WERI-Rb-1 (cell line): ENCODE results near the gene BICDL1.
A peak's percentile ranks its signal among the peaks of the same experiment; 100 is the strongest.

Experiments
- DNase-seq: peaks from one replicate; pipeline ENCODE4 v3.0.0-alpha.2; 2020
- H3K27ac ChIP-seq: fragments of 250-450 bp; sonication (Bioruptor Pico); 2 replicates; pipeline ENCODE4 v1.5.1; 2020; ENCODE audit warnings: mild to moderate bottlenecking, moderate library complexity
- H3K27me3 ChIP-seq: fragments of 250-450 bp; sonication (Bioruptor Pico); 2 replicates; pipeline ENCODE4 v1.5.1; 2021; ENCODE audit warnings: mild to moderate bottlenecking, low read depth, moderate library complexity; ENCODE audit not compliant: insufficient read depth, severe bottlenecking
- H3K36me3 ChIP-seq: fragments of 250-450 bp; sonication (Bioruptor Pico); 2 replicates; pipeline ENCODE4 v1.5.1; 2020; ENCODE audit warnings: mild to moderate bottlenecking, moderate library complexity
- H3K4me3 ChIP-seq: 2 replicates; pipeline ENCODE4 v1.5.1; 2011; ENCODE audit warnings: low read depth, mild to moderate bottlenecking, control low read depth, low read length
- H3K9me3 ChIP-seq: fragments of 250-450 bp; sonication (Bioruptor Pico); 2 replicates; pipeline ENCODE4 v1.5.1; 2021; ENCODE audit warnings: mild to moderate bottlenecking, moderate library complexity; ENCODE audit not compliant: severe bottlenecking
- CTCF ChIP-seq: IDR thresholded peaks from 2 replicates; pipeline ENCODE4 v1.5.1; 2011; ENCODE audit warnings: low read depth, mild to moderate bottlenecking, control low read depth, inconsistent platforms, low read length

Gene BICDL1

DNA sequence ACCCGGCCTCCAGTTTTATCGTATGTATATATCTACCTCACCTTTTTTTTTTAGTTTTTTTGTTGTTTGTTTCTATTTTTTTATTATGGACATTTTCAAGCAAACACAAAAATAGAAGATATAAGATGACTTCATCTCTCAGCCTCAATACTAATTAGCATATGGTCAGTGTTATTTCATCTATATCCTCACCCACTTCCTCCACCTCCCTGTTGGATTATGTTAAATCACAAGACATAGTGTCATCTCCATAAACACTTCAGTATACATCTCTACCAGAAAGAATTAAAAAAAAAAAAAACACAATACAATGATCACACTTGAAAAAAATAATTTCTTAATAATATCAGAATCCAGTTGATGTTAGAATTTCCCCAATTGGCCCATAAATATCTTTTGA is 92.6 kb downstream of the BICDL1 start:
- Histone ChIP-seq H3K27me3 (no peaks in the 10 kb centered on the region), H3K4me3 (no peak overlapping the region), H3K27ac (no peak overlapping the region), H3K36me3 (peaks cover 28% of the 10 kb centered on the region), H3K9me3 (no peaks in the 10 kb centered on the region)
- no peak for DNase-seq
- no peak for TF ChIP-seq CTCF

- H3K27ac ChIP-seq = peak overlapping the region; percentile 35
- no peak for TF ChIP-seq CTCF
- no peaks in the 10 kb centered on the region for H3K9me3 ChIP-seq
- no peaks in the 10 kb centered on the region for H3K27me3 ChIP-seq
- DNase-seq = no peak
- H3K36me3 ChIP-seq = peaks cover 31% of the 10 kb centered on the region
- no peak overlapping the region for H3K4me3 ChIP-seq
Observed at GRCh38 chr12:120085920-120086645, 97.0 kb downstream of the BICDL1 start.

DNA sequence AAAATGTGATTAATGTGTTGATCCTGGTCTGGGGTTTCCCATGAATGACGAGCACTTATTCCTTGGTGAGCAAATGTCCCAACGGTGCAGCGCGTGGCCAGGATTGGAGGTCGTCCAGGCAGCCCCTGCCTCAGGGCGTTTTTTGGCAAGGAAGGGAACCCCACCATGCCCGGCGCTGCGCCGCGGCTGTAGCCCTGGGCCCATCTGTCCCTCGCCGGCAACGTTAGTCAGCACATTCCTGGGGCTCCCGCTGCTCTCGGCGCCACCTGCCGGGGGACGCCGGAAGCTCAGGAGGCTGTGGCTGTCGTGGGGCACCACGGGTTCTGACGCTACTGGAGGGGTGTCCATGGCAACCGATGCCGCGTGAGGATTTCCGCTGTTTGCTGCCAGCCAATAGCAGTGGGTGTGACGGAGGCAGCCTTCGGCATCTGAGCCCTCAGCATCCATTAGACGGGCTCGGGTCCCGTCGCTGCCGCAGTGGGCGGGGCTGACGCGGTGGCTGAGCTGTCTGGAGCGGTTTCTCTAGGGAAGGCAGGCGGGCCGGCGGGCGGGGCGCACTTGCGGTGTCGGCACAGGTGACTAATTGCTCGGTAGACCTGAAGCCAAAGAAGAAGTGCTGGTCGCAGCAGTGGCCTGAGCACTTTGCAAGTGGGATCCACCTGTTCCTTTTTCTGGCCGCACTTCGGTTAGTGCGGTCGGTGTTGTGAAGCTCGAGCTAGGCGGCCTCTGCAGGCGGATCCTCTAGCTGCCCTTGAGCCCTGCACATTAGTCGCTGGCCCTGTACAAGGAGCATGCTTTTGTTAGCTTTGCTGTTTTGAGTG is 98.0 kb downstream of the BICDL1 start:
- peak overlapping the region; percentile 35 for H3K27ac ChIP-seq
- no peaks in the 10 kb centered on the region for H3K9me3 ChIP-seq
- no peaks in the 10 kb centered on the region for H3K27me3 ChIP-seq
- DNase-seq = peak; percentile 98
- TF ChIP-seq CTCF = peak; percentile 95
- H3K36me3 ChIP-seq = peaks cover 27% of the 10 kb centered on the region
- H3K4me3 ChIP-seq = peak overlapping the region; percentile 24

DNA sequence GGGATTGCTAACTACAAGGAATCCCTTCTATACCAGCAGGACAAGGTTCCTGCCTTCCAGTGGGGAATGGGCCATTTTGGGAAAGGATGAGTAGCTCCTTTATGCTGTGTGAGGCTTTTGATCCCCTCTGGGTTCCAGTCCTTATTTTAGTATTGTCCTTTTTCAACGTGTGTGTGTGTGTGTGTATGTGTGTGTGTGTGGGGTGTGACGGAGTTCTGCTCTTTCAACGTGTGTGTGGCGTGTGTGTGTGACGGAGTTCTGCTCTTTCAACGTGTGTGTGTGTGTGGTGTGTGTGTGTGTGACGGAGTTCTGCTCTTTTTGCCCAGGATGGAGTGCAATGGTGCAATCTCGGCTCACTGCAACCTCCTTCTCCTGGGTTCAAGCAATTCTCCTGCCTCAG is 100.1 kb downstream of the BICDL1 start:
- Histone ChIP-seq H3K36me3 (peaks cover 27% of the 10 kb centered on the region), H3K4me3 (no peak overlapping the region), H3K27ac (no peak overlapping the region), H3K27me3 (no peaks in the 10 kb centered on the region), H3K9me3 (no peaks in the 10 kb centered on the region)
- TF ChIP-seq CTCF = no peak
- DNase-seq = no peak

DNA sequence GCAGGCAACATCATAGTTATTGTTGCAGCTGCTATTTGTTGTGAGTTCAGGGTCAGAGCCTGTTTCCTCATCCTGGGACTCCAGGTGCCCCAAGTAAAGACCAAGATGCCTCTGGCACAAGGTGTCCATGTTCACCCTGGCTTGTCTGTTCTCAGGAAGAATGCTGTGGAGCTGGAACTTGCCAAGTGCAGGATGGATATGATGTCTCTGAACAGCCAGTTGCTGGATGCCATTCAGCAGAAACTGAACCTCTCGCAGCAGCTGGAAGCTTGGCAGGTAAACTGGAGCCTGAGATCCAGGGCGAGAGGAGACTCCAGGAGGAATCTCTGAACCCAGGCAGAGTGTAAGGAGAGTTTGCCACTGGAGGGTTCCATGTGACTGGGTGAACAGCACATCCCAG is 100.8 kb downstream of the BICDL1 start:
- Histone ChIP-seq H3K27ac (no peak overlapping the region), H3K4me3 (no peak overlapping the region), H3K27me3 (no peaks in the 10 kb centered on the region), H3K36me3 (peaks cover 26% of the 10 kb centered on the region), H3K9me3 (no peaks in the 10 kb centered on the region)
- no peak for DNase-seq
- no peak for TF ChIP-seq CTCF
